Stimulated activated naive CD8-positive, alpha-beta T cell treated with anti-CD3 and anti-CD28 coated beads, Interleukin-15, amount 100 ng/mL, for 72 hours (primary cell): Measurements from ENCODE around the gene CEP97.
A peak's percentile ranks its signal among the peaks of the same experiment; 100 is the strongest.

Experiments used
- ATAC-seq: fragments of 150-1000 bp; cut with Tn5 transposase; 2 replicates; pipeline ENCODE4 v1.10.0; 2021; ENCODE audit warnings: mild to moderate bottlenecking, moderate library complexity
- DNase-seq, 2 donors: peaks; one replicate each; pipeline ENCODE4 v3.0.0; 2021 to 2022
- H3K27ac Mint-ChIP-seq, 2 donors: one replicate each; pipeline ENCODE4 v1.8.0; 2022; ENCODE audit warnings: mild to moderate bottlenecking in 2 of 2, mixed read lengths in 2 of 2, moderate library complexity in 2 of 2
- H3K27me3 Mint-ChIP-seq: one replicate; pipeline ENCODE4 v1.8.0; 2022; ENCODE audit warnings: mixed read lengths
- H3K4me1 Mint-ChIP-seq: one replicate; pipeline ENCODE4 v1.8.0; 2022; ENCODE audit warnings: mild to moderate bottlenecking, mixed read lengths
- H3K4me3 Mint-ChIP-seq, 2 donors: one replicate each; pipeline ENCODE4 v1.8.0; 2022; ENCODE audit warnings: mild to moderate bottlenecking in 2 of 2, mixed read lengths in 2 of 2, moderate library complexity in 1 of 2
- H3K9me3 Mint-ChIP-seq, 2 donors: one replicate each; pipeline ENCODE4 v1.8.0; 2022; ENCODE audit warnings: mixed read lengths in 2 of 2

The CEP97 gene

GRCh38 chr3:101814835-101815234, 90.4 kb downstream of the CEP97 start:
- H3K9me3 Mint-ChIP-seq: no peaks in the 10 kb centered on the region
- peak overlapping the region in 1 of 2 donors; percentile 13 for H3K4me3 Mint-ChIP-seq
- H3K27me3 Mint-ChIP-seq: no peaks in the 10 kb centered on the region
- DNase-seq: no peak
- peak; percentile 48 for ATAC-seq
- H3K27ac Mint-ChIP-seq: peak overlapping the region; percentile 19 to 42
- H3K4me1 Mint-ChIP-seq: peaks cover 80% of the 10 kb centered on the region

GRCh38 chr3:101816215-101817149, 92.1 kb downstream of the CEP97 start:
- H3K4me3 Mint-ChIP-seq: no peak overlapping the region
- H3K27ac Mint-ChIP-seq: no peak overlapping the region
- ATAC-seq (no peak), DNase-seq (no peak)
- H3K27me3 Mint-ChIP-seq: no peaks in the 10 kb centered on the region
- H3K9me3 Mint-ChIP-seq: no peaks in the 10 kb centered on the region
- H3K4me1 Mint-ChIP-seq: peaks cover 80% of the 10 kb centered on the region

- Mint-ChIP-seq H3K4me1 (peaks cover 83% of the 10 kb centered on the region), H3K27ac (peak overlapping the region in 1 of 2 donors; percentile 25), H3K27me3 (no peaks in the 10 kb centered on the region), H3K9me3 (no peaks in the 10 kb centered on the region), H3K4me3 (peak overlapping the region in 1 of 2 donors; percentile 2)
- ATAC-seq (no peak), DNase-seq (no peak)
Measured at GRCh38 chr3:101817992-101818391, 93.6 kb downstream of the CEP97 start.

- ATAC-seq: peak; percentile 96
- H3K4me3 Mint-ChIP-seq: peak overlapping the region; percentile 10 to 58
- H3K27me3 Mint-ChIP-seq: no peaks in the 10 kb centered on the region
- H3K27ac Mint-ChIP-seq: peak overlapping the region in 1 of 2 donors; percentile 84
- H3K9me3 Mint-ChIP-seq: no peaks in the 10 kb centered on the region
- no peak for DNase-seq
- H3K4me1 Mint-ChIP-seq: peaks cover 83% of the 10 kb centered on the region
Measured at GRCh38 chr3:101819649-101820206, 95.3 kb downstream of the CEP97 start.
